GM12878 (cell line): ENCODE results near the gene ABHD14A. TPM values are rescaled to one million over a fixed set of nuclear protein-coding genes. Genes with fewer than 3 reads are reported as not detected.

Source experiments
- HDGF ChIP-seq: fragments of 450-650 bp; IDR thresholded peaks from 2 replicates; pipeline ENCODE4 v1.6.1; 2016; ENCODE audit warnings: antibody characterized with exemption
- LARP7 ChIP-seq: fragments of 450-650 bp; IDR thresholded peaks from 2 replicates; pipeline ENCODE4 v1.6.1; 2017; ENCODE audit warnings: mild to moderate bottlenecking
- NBN ChIP-seq: fragments of 450-650 bp; IDR thresholded peaks from 2 replicates; pipeline ENCODE4 v1.6.1; 2016
- POLR2A ChIP-seq: IDR thresholded peaks from 2 replicates; pipeline ENCODE4 v1.6.1; 2011; ENCODE audit warnings: low read depth, mild to moderate bottlenecking, low read length
- RAD51 ChIP-seq: fragments of 450-650 bp; IDR thresholded peaks from 2 replicates; pipeline ENCODE4 v1.6.1; 2016; ENCODE audit warnings: moderate library complexity, mild to moderate bottlenecking, inconsistent platforms
- SIN3A ChIP-seq: IDR thresholded peaks from 2 replicates; pipeline ENCODE4 v1.6.1; 2012; ENCODE audit warnings: low read depth, low read length, improper control_type of control experiment
- SMAD5 ChIP-seq: IDR thresholded peaks from 2 replicates; pipeline ENCODE4 v1.6.1; 2016; ENCODE audit warnings: antibody characterized with exemption, low read depth
- polyA plus RNA-seq, 11 experiments: library from polyadenylated mRNA; depleted of rRNA in 4 of 11; unstranded in 6 of 11; stranded (reverse) in 5 of 11; fragments of >200 nt; fragmentation: Nextera tagmentation in 4 of 11; fragmentation: Illumina TruSeq in 1 of 11; extraction: Ambion mirVana in 4 of 11; extraction: Trizol in 1 of 11; gene quantifications; 1 replicate in 1 of 11; 2 replicates in 10 of 11; pipeline versions ENCODE4 v1.2.1 to v1.2.3, GENCODE V29; 2011 to 2016; ENCODE audit warnings: inconsistent platforms in 2 of 11, missing spikeins in 2 of 11, low read depth in 1 of 11
- total RNA-seq, 4 experiments: library from RNA; depleted of rRNA in 3 of 4; stranded (reverse); fragments of >200 nt in 3 of 4; fragmentation: Illumina TruSeq in 1 of 4; extraction: Trizol in 1 of 4; gene quantifications; 2 replicates each; pipeline versions ENCODE4 v1.2.1 to v1.2.3, GENCODE V29; 2013 to 2021
- TF ChIP-seq, protein P1 (sequence below): IDR thresholded peaks from 2 replicates; pipeline ENCODE4 v1.6.1; 2012; ENCODE audit warnings: low read depth, low read length, improper control_type of control experiment
- TF ChIP-seq, protein P2 (sequence below): fragments of 450-650 bp; IDR thresholded peaks from 2 replicates; pipeline ENCODE4 v1.6.1; 2017; ENCODE audit warnings: mild to moderate bottlenecking
- TF ChIP-seq, protein P3 (sequence below): fragments of 450-650 bp; IDR thresholded peaks from 2 replicates; pipeline ENCODE4 v1.6.1; 2017; ENCODE audit warnings: low read depth, mild to moderate bottlenecking, moderate library complexity
- TF ChIP-seq, protein P4 (sequence below): fragments of 450-650 bp; IDR thresholded peaks from 2 replicates; pipeline ENCODE4 v1.6.1; 2017; ENCODE audit warnings: mild to moderate bottlenecking, moderate library complexity
- TF ChIP-seq, protein P5 (sequence below): fragments of 450-650 bp; IDR thresholded peaks from 2 replicates; pipeline ENCODE4 v1.6.1; 2018; ENCODE audit warnings: mild to moderate bottlenecking, low read depth, moderate library complexity; ENCODE audit not compliant: partially characterized antibody
- TF ChIP-seq, protein P6 (sequence below): fragments of 450-650 bp; conservative IDR thresholded peaks from 2 replicates; pipeline ENCODE4 v1.6.1; 2017; ENCODE audit warnings: mild to moderate bottlenecking, moderate library complexity
- TF ChIP-seq, protein P7 (sequence below): IDR thresholded peaks from 2 replicates; pipeline ENCODE4 v1.6.1; 2011; ENCODE audit warnings: low read depth, low read length, improper control_type of control experiment, borderline replicate concordance

Gene ABHD14A
- total and polyA plus RNA-seq, 10 of the 15 experiments (the other 5 are each of a cell fraction or from before 2014, with no cell fraction given), result 1.2 to 27.0 (median 7.9) TPM

DNA sequence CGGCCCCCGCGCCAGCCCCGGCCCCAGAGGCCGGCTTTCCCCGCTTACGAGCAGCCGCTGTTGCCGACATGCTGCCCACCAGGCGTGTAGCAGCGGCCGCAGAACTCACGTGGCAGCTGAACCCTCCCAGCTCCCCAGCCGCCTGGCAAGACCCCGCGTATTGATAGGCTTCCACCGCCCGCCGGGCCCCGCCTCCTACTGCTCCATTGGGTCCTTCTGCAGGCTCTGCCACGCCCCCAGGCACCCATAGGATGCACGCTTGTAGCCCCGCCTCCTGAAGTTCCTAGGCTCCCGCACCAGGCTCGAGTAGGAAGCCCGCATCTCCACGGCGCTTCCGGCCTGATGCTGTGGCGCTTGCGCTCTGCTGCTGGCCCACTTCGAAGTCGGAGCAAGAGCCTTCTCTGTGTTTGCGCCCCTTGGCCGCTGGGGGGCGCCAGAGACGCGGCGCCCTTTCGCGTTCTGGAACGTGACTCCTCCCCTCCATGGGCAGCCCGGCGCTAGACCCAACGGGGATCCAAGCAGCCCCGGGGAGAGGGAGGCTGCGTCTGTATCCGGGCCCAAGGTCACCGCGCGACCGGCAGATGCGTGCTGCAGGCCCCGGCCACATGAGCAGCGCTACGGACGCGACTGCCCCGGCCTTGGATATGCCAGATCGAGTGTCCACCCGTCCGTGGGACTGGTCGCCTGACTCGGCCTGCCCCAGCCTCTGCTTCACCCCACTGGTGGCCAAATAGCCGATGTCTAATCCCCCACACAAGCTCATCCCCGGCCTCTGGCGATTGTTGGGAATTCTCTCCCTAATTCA is 32.9 kb upstream of the ABHD14A start, which contains the start of the genes PARP3 and RRP9 (continued):
- TF ChIP-seq, protein P1, sequence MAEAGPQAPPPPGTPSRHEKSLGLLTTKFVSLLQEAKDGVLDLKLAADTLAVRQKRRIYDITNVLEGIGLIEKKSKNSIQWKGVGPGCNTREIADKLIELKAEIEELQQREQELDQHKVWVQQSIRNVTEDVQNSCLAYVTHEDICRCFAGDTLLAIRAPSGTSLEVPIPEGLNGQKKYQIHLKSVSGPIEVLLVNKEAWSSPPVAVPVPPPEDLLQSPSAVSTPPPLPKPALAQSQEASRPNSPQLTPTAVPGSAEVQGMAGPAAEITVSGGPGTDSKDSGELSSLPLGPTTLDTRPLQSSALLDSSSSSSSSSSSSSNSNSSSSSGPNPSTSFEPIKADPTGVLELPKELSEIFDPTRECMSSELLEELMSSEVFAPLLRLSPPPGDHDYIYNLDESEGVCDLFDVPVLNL, result no peak
- TF ChIP-seq SIN3A (peak; percentile 93), NBN (peak; percentile 78), HDGF (peak; percentile 99; the same call in 1 of the 2 replicates), SMAD5 (no peak), RAD51 (peak; percentile 79), LARP7 (peak; percentile 95), POLR2A (peak; percentile 91)
- TF ChIP-seq, protein P2, sequence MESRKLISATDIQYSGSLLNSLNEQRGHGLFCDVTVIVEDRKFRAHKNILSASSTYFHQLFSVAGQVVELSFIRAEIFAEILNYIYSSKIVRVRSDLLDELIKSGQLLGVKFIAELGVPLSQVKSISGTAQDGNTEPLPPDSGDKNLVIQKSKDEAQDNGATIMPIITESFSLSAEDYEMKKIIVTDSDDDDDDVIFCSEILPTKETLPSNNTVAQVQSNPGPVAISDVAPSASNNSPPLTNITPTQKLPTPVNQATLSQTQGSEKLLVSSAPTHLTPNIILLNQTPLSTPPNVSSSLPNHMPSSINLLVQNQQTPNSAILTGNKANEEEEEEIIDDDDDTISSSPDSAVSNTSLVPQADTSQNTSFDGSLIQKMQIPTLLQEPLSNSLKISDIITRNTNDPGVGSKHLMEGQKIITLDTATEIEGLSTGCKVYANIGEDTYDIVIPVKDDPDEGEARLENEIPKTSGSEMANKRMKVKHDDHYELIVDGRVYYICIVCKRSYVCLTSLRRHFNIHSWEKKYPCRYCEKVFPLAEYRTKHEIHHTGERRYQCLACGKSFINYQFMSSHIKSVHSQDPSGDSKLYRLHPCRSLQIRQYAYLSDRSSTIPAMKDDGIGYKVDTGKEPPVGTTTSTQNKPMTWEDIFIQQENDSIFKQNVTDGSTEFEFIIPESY, result no peak
- TF ChIP-seq, protein P3, sequence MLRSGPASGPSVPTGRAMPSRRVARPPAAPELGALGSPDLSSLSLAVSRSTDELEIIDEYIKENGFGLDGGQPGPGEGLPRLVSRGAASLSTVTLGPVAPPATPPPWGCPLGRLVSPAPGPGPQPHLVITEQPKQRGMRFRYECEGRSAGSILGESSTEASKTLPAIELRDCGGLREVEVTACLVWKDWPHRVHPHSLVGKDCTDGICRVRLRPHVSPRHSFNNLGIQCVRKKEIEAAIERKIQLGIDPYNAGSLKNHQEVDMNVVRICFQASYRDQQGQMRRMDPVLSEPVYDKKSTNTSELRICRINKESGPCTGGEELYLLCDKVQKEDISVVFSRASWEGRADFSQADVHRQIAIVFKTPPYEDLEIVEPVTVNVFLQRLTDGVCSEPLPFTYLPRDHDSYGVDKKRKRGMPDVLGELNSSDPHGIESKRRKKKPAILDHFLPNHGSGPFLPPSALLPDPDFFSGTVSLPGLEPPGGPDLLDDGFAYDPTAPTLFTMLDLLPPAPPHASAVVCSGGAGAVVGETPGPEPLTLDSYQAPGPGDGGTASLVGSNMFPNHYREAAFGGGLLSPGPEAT, result peak; percentile 25; the same call in 1 of the 2 replicates
- TF ChIP-seq, protein P4, sequence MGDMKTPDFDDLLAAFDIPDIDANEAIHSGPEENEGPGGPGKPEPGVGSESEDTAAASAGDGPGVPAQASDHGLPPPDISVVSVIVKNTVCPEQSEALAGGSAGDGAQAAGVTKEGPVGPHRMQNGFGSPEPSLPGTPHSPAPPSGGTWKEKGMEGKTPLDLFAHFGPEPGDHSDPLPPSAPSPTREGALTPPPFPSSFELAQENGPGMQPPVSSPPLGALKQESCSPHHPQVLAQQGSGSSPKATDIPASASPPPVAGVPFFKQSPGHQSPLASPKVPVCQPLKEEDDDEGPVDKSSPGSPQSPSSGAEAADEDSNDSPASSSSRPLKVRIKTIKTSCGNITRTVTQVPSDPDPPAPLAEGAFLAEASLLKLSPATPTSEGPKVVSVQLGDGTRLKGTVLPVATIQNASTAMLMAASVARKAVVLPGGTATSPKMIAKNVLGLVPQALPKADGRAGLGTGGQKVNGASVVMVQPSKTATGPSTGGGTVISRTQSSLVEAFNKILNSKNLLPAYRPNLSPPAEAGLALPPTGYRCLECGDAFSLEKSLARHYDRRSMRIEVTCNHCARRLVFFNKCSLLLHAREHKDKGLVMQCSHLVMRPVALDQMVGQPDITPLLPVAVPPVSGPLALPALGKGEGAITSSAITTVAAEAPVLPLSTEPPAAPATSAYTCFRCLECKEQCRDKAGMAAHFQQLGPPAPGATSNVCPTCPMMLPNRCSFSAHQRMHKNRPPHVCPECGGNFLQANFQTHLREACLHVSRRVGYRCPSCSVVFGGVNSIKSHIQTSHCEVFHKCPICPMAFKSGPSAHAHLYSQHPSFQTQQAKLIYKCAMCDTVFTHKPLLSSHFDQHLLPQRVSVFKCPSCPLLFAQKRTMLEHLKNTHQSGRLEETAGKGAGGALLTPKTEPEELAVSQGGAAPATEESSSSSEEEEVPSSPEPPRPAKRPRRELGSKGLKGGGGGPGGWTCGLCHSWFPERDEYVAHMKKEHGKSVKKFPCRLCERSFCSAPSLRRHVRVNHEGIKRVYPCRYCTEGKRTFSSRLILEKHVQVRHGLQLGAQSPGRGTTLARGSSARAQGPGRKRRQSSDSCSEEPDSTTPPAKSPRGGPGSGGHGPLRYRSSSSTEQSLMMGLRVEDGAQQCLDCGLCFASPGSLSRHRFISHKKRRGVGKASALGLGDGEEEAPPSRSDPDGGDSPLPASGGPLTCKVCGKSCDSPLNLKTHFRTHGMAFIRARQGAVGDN, result peak; percentile 91
- TF ChIP-seq, protein P5, sequence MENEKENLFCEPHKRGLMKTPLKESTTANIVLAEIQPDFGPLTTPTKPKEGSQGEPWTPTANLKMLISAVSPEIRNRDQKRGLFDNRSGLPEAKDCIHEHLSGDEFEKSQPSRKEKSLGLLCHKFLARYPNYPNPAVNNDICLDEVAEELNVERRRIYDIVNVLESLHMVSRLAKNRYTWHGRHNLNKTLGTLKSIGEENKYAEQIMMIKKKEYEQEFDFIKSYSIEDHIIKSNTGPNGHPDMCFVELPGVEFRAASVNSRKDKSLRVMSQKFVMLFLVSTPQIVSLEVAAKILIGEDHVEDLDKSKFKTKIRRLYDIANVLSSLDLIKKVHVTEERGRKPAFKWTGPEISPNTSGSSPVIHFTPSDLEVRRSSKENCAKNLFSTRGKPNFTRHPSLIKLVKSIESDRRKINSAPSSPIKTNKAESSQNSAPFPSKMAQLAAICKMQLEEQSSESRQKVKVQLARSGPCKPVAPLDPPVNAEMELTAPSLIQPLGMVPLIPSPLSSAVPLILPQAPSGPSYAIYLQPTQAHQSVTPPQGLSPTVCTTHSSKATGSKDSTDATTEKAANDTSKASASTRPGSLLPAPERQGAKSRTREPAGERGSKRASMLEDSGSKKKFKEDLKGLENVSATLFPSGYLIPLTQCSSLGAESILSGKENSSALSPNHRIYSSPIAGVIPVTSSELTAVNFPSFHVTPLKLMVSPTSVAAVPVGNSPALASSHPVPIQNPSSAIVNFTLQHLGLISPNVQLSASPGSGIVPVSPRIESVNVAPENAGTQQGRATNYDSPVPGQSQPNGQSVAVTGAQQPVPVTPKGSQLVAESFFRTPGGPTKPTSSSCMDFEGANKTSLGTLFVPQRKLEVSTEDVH, result no peak
- TF ChIP-seq, protein P6, sequence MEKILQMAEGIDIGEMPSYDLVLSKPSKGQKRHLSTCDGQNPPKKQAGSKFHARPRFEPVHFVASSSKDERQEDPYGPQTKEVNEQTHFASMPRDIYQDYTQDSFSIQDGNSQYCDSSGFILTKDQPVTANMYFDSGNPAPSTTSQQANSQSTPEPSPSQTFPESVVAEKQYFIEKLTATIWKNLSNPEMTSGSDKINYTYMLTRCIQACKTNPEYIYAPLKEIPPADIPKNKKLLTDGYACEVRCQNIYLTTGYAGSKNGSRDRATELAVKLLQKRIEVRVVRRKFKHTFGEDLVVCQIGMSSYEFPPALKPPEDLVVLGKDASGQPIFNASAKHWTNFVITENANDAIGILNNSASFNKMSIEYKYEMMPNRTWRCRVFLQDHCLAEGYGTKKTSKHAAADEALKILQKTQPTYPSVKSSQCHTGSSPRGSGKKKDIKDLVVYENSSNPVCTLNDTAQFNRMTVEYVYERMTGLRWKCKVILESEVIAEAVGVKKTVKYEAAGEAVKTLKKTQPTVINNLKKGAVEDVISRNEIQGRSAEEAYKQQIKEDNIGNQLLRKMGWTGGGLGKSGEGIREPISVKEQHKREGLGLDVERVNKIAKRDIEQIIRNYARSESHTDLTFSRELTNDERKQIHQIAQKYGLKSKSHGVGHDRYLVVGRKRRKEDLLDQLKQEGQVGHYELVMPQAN, result peak; percentile 97
- TF ChIP-seq, protein P7, sequence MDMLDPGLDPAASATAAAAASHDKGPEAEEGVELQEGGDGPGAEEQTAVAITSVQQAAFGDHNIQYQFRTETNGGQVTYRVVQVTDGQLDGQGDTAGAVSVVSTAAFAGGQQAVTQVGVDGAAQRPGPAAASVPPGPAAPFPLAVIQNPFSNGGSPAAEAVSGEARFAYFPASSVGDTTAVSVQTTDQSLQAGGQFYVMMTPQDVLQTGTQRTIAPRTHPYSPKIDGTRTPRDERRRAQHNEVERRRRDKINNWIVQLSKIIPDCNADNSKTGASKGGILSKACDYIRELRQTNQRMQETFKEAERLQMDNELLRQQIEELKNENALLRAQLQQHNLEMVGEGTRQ, result no peak; the same call in 1 of the 2 replicates
